HepG2 (cell line): Measurements from ENCODE around the gene MPST. TPM values are rescaled to one million over a fixed set of nuclear protein-coding genes. Genes with fewer than 3 reads are reported as not detected.

ENCODE experiments used
- ATF7 ChIP-seq, 2 experiments: fragments of 450-650 bp in 1 of 2; sonication (generic) in 1 of 2; formaldehyde crosslinking in 1 of 2; IDR thresholded peaks; 2 replicates each; pipeline versions ENCODE4 v1.4.0 to v1.6.1; 2016 to 2020; ENCODE audit warnings: antibody characterized with exemption in 1 of 2, mild to moderate bottlenecking in 1 of 2, missing genetic modification reagents in 1 of 2
- DR1 ChIP-seq: sonication (generic); formaldehyde crosslinking; IDR thresholded peaks from 2 replicates; pipeline ENCODE4 v1.8.0; 2021; ENCODE audit warnings: mild to moderate bottlenecking, missing genetic modification reagents, inconsistent platforms
- ESRRA ChIP-seq: sonication (generic); formaldehyde crosslinking; IDR thresholded peaks from 2 replicates; pipeline ENCODE4 v1.5.1; 2020; ENCODE audit warnings: mild to moderate bottlenecking, low read depth, missing genetic modification reagents
- KLF13 ChIP-seq: sonication (generic); formaldehyde crosslinking; IDR thresholded peaks from 2 replicates; pipeline ENCODE4 v1.4.0; 2020; ENCODE audit warnings: mild to moderate bottlenecking, missing genetic modification reagents
- NCOR1 ChIP-seq: fragments of 200-600 bp; sonication (generic); IDR thresholded peaks from 2 replicates; pipeline ENCODE4 v1.7.0; 2017; ENCODE audit warnings: antibody characterized with exemption, low read length, borderline replicate concordance
- NFATC3 ChIP-seq: sonication (generic); formaldehyde crosslinking; IDR thresholded peaks from 2 replicates; pipeline ENCODE4 v1.5.1; 2020; ENCODE audit warnings: mild to moderate bottlenecking, missing genetic modification reagents
- POLR2AphosphoS2 ChIP-seq: IDR thresholded peaks from 2 replicates; pipeline ENCODE4 v1.6.1; 2011; ENCODE audit warnings: low read depth, low read length, improper control_type of control experiment
- PRPF4 ChIP-seq: fragments of 200-400 bp; formaldehyde crosslinking; IDR thresholded peaks from 2 replicates; pipeline ENCODE4 v1.6.1; 2016; ENCODE audit warnings: low read length, low read depth; ENCODE audit not compliant: poor library complexity, severe bottlenecking
- RBFOX2 ChIP-seq: fragments of 200-400 bp; formaldehyde crosslinking; IDR thresholded peaks from 2 replicates; pipeline ENCODE4 v1.6.1; 2017; ENCODE audit warnings: low read depth, mild to moderate bottlenecking, low read length
- TFDP2 ChIP-seq: sonication (generic); formaldehyde crosslinking; IDR thresholded peaks from 2 replicates; pipeline ENCODE4 v1.4.0; 2020; ENCODE audit warnings: missing genetic modification reagents
- ZBTB1 ChIP-seq: sonication (generic); formaldehyde crosslinking; IDR thresholded peaks from 2 replicates; pipeline ENCODE4 v1.4.0; 2020; ENCODE audit warnings: missing genetic modification reagents, borderline replicate concordance
- ZNF160 ChIP-seq: sonication (generic); formaldehyde crosslinking; IDR thresholded peaks from 2 replicates; pipeline ENCODE4 v1.8.0; 2022; ENCODE audit warnings: mild to moderate bottlenecking, inconsistent platforms, missing genetic modification reagents
- ZNF235 ChIP-seq: sonication (generic); formaldehyde crosslinking; IDR thresholded peaks from 2 replicates; pipeline ENCODE4 v1.8.1; 2023; ENCODE audit warnings: mild to moderate bottlenecking, missing genetic modification reagents, borderline replicate concordance
- ZNF30 ChIP-seq: sonication (generic); formaldehyde crosslinking; IDR thresholded peaks from 2 replicates; pipeline ENCODE4 v1.5.0; 2020; ENCODE audit warnings: mild to moderate bottlenecking, missing genetic modification reagents
- ZNF430 ChIP-seq: sonication (generic); formaldehyde crosslinking; IDR thresholded peaks from 2 replicates; pipeline ENCODE4 v1.9.0; 2021; ENCODE audit warnings: mild to moderate bottlenecking, missing genetic modification reagents
- ZNF556 ChIP-seq: sonication (generic); formaldehyde crosslinking; IDR thresholded peaks from 2 replicates; pipeline ENCODE4 v1.4.0; 2020; ENCODE audit warnings: mild to moderate bottlenecking, missing genetic modification reagents, borderline replicate concordance
- ZNF660 ChIP-seq: sonication (generic); formaldehyde crosslinking; IDR thresholded peaks from 2 replicates; pipeline ENCODE4 v1.5.1; 2020; ENCODE audit warnings: mild to moderate bottlenecking, low read depth, missing genetic modification reagents, borderline replicate concordance
- ZNF678 ChIP-seq: sonication (generic); formaldehyde crosslinking; IDR thresholded peaks from 2 replicates; pipeline ENCODE4 v1.4.0; 2020; ENCODE audit warnings: mild to moderate bottlenecking, missing genetic modification reagents
- ZNF710 ChIP-seq: sonication (generic); formaldehyde crosslinking; IDR thresholded peaks from 2 replicates; pipeline ENCODE4 v1.5.0; 2020; ENCODE audit warnings: mild to moderate bottlenecking, missing genetic modification reagents, borderline replicate concordance
- ZNF766 ChIP-seq: sonication (generic); formaldehyde crosslinking; IDR thresholded peaks from 2 replicates; pipeline ENCODE4 v1.5.0; 2020; ENCODE audit warnings: missing genetic modification reagents, borderline replicate concordance
- ZNF878 ChIP-seq: sonication (generic); formaldehyde crosslinking; IDR thresholded peaks from 2 replicates; pipeline ENCODE4 v1.8.1; 2023; ENCODE audit warnings: mild to moderate bottlenecking, missing genetic modification reagents, moderate library complexity
- ZNF891 ChIP-seq: sonication (generic); formaldehyde crosslinking; IDR thresholded peaks from 2 replicates; pipeline ENCODE4 v1.5.0; 2020; ENCODE audit warnings: mild to moderate bottlenecking, missing genetic modification reagents
- ZSCAN12 ChIP-seq: sonication (generic); formaldehyde crosslinking; IDR thresholded peaks from 2 replicates; pipeline ENCODE4 v1.9.0; 2021; ENCODE audit warnings: mild to moderate bottlenecking, missing genetic modification reagents
- polyA plus RNA-seq, 8 experiments: library from polyadenylated mRNA; depleted of rRNA in 3 of 8; stranded (reverse) in 7 of 8; unstranded in 1 of 8; fragments of >200 nt; fragmentation: Illumina TruSeq in 4 of 8; extraction: Trizol in 4 of 8; gene quantifications; 2 replicates each; pipeline versions ENCODE4 v1.2.1 to v1.2.3, GENCODE V29; 2011 to 2016; ENCODE audit warnings: low read depth in 4 of 8, missing spikeins in 1 of 8, mixed read lengths in 1 of 8; ENCODE audit not compliant: insufficient read depth in 1 of 8
- total RNA-seq, 5 experiments: library from RNA; depleted of rRNA; stranded (reverse); fragments of >200 nt; fragmentation: Illumina TruSeq; extraction: Trizol; gene quantifications; 2 replicates each; pipeline ENCODE4 v1.2.3, GENCODE V29; 2016; ENCODE audit warnings: low read depth in 1 of 5
- TF ChIP-seq, protein P1 (sequence below): sonication (generic); formaldehyde crosslinking; IDR thresholded peaks from 2 replicates; pipeline ENCODE4 v1.4.0; 2020; ENCODE audit warnings: missing genetic modification reagents, mild to moderate bottlenecking, borderline replicate concordance

Gene MPST
- total and polyA plus RNA-seq, 2 of the 13 experiments (the other 11 are each of a cell fraction or from before 2014, with no cell fraction given), result 133 to 141 TPM

DNA sequence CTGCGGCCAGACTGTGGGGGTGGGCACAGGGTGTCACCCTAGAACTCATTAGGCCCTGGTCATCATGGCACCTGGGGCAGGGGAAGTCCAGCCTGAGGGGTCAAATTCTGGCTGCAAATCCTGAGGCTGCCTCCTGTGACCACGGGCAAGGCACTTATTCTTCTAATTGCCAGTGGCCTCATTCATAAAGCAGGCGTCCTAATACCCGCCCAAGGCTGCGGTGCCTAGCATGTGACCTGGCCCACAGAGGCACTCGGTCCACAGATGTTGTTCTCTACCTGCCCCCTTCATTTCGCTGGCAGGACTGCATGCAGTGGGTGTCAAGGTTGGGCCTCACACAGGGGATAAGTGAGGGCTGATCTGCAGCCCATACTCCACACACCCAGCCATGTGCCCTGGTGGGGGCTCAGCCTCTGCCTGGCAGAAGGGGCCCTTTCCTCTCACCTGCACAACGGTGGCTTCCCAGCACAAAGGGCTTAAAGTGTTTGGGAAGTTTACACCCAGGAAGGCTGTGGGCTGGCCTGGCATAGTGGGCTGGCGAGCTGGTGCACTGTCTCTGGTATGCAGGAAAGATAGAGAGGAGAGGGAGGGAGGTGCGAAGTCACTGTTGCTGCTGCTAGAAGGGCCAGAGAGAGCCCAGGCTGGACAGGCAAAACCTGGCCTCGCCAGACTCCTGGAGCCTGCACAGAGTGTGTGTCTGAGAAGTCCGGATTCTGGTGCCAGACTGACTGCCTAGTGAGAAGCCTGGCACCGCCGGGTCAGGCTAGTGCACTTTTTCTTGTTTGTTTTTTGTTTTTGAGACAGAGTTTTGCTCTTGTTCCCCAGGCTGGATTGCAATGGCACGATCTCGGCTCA is 3.2 kb downstream of the MPST start (continued):
- TF ChIP-seq ATF7 (IDR thresholded peaks at IDR 0.05) (no peak), ATF7 (CRISPR knock-in tag; IDR thresholded peaks at IDR 0.05) (no peak), ESRRA (CRISPR knock-in tag) (no peak), PRPF4 (no peak), ZNF30 (CRISPR knock-in tag) (no peak), ZNF878 (CRISPR knock-in tag) (no peak), POLR2AphosphoS2 (no peak), ZNF678 (CRISPR knock-in tag) (0 out of 2 replicates have a peak, but pooled peaks have one; percentile 45), ZNF556 (CRISPR knock-in tag) (no peak), ZSCAN12 (CRISPR knock-in tag) (no peak), ZNF766 (no peak), ZNF430 (CRISPR knock-in tag) (0 out of 2 replicates have a peak, but pooled peaks have one; percentile 44), DR1 (no peak), ZNF660 (CRISPR knock-in tag) (no peak), NFATC3 (no peak), ZNF710 (CRISPR knock-in tag) (no peak), ZNF235 (CRISPR knock-in tag) (no peak), ZBTB1 (CRISPR knock-in tag) (no peak), KLF13 (CRISPR knock-in tag) (no peak), RBFOX2 (peak; percentile 47), ZNF160 (CRISPR knock-in tag) (no peak), ZNF891 (no peak), NCOR1 (no peak), TFDP2 (CRISPR knock-in tag) (no peak)
- TF ChIP-seq, protein P1, sequence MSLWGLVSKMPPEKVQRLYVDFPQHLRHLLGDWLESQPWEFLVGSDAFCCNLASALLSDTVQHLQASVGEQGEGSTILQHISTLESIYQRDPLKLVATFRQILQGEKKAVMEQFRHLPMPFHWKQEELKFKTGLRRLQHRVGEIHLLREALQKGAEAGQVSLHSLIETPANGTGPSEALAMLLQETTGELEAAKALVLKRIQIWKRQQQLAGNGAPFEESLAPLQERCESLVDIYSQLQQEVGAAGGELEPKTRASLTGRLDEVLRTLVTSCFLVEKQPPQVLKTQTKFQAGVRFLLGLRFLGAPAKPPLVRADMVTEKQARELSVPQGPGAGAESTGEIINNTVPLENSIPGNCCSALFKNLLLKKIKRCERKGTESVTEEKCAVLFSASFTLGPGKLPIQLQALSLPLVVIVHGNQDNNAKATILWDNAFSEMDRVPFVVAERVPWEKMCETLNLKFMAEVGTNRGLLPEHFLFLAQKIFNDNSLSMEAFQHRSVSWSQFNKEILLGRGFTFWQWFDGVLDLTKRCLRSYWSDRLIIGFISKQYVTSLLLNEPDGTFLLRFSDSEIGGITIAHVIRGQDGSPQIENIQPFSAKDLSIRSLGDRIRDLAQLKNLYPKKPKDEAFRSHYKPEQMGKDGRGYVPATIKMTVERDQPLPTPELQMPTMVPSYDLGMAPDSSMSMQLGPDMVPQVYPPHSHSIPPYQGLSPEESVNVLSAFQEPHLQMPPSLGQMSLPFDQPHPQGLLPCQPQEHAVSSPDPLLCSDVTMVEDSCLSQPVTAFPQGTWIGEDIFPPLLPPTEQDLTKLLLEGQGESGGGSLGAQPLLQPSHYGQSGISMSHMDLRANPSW (CRISPR knock-in tag), result no peak
